Activated T-helper 1 cell treated with anti-CD3 and anti-CD28 coated beads, Interleukin-2, amount 50 U/mL, for 16 hours (primary cell): ENCODE measurements around the gene RNASE13.
"Not testable (repeated sequence)": the region's sequence is repeated elsewhere in the genome, so short reads cannot be mapped to it uniquely, and the experiment has no call there.

ENCODE experiments used
- DNase-seq, 2 donors: peaks; one replicate each; pipeline ENCODE4 v3.0.0-alpha.2; 2020; ENCODE audit warnings: low read depth in 1 of 2, low spot score in 1 of 2

RNASE13 gene

DNA sequence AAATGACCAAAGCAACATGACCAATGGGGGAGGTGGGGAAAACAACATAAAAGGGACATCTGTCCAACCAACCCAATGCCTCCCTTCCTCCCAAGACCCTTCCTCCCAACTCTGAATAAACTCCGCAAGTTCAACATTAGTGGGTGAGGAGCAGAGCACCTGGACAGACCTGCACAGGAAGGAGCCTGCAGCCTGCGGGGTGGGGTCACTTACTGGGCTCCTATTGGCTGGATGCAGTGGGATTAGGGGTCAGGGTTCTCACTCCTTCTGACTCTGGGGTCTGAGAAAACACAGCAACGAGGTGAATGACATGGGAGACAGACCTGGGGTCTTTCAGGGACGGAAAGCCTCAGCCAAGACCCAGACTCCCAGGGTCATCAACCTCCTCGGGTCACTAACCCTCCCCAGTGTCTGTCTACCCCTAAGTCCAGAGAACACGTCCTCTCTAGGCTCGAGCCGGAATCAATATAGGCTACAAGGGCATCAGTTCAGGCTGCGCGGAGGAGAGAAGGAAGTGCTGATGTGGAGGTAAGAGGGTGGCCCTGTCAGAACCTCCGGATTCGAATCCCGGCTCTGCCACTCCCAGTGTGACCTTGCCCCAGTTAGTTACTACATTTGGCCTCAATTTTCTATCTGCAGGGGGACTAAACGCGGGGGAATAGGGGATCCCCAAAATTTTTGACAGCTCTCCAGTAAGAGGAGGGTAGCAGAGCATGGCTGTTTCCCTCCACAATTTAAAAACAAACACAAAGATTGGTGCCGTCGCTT lies 10.6 kb downstream of the RNASE13 start:
- DNase-seq = no peak

DNA sequence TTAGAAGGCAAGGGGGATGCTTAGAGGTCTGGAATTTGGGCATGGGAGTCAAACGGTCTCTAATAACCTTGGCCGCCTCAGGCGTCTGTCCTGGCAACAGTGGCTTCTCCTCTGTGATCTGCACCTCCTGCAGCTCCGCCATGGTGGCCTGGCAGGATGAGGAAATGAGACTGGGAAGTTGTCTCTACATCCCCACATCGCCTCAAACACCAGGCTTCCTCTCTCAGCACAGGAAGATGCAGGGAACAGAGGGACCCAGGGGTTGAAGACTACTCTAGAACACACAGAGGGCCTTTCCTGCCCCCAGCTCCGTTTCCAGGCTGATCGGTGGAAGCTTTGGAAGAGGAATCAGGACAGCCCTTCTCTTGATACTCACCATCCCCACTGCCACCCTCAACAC lies 11.4 kb downstream of the RNASE13 start:
- DNase-seq = no peak

DNA sequence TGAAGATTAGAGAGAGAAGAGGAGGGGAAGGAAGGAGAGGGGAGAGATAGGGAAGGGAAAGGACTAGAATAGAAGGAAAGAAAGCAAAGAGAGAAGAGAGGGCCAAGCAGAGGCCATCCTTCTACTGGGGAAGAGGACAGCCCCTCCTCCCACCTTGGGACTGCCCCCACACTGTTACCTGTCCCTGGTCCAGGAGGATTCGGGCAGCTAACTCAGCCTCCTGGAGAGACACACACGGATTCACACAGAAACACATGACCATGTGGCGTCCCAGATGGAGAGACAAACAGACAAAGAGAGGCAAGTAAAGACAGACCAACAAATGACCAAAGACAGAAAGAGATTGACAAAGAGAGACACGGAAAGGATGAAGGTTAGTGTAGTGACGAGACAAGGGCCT lies 11.9 kb downstream of the RNASE13 start:
- no peak for DNase-seq

DNA sequence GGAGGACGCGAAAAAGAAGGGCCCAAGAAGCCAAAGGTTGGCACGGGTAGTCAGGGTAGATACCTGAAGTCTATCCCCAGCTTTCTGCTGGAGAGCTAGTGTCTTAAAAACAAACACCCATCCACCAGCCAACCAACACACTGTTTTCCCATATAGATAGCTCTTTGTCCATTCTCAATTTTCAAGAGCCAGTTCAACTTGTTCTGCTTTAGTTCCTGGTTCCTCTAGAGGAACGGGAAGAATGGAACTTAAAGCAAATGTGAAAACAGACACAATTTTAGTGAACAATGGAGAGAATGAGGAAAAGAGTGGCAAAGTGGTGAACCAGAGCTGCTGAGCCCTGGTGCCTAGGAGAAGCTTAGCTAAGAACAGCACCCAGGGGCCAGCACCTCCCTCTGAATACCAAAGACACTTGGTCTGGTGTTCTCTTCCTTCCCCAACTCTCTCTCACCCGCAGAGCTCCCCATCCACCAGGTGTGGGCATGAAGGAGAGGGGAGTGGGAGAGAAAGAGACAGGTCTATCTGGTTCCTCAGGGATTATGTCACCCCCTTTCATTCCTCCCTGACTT lies 13.5 kb downstream of the RNASE13 start:
- no peak for DNase-seq

GRCh38 chr14:21019366-21019765 lies 15.2 kb downstream of the RNASE13 start:
- DNase-seq = no peak

DNA sequence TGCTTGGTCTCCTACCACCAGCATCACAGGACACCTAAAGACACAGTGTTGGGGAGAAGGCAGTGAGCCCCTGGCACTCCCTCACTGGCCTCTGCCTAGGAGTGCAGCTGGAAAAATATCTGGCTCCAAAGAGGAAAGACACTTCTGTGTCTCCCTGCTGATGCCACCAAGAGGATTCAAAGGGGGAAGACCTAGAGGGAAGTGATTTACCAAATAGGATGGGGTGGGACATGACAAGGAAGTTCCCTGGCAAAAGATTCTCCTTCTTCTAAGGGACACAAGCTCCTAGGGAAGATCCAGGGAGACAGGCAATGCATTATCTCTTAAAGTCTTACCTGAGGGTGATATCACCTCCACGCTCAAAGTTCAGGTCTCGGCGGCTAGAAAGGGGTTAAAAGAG lies 15.8 kb downstream of the RNASE13 start:
- no peak for DNase-seq

GRCh38 chr14:21018286-21018685 lies 16.3 kb downstream of the RNASE13 start:
- DNase-seq = no peak

GRCh38 chr14:21017528-21018245 lies 16.9 kb downstream of the RNASE13 start:
- DNase-seq = no peak

DNA sequence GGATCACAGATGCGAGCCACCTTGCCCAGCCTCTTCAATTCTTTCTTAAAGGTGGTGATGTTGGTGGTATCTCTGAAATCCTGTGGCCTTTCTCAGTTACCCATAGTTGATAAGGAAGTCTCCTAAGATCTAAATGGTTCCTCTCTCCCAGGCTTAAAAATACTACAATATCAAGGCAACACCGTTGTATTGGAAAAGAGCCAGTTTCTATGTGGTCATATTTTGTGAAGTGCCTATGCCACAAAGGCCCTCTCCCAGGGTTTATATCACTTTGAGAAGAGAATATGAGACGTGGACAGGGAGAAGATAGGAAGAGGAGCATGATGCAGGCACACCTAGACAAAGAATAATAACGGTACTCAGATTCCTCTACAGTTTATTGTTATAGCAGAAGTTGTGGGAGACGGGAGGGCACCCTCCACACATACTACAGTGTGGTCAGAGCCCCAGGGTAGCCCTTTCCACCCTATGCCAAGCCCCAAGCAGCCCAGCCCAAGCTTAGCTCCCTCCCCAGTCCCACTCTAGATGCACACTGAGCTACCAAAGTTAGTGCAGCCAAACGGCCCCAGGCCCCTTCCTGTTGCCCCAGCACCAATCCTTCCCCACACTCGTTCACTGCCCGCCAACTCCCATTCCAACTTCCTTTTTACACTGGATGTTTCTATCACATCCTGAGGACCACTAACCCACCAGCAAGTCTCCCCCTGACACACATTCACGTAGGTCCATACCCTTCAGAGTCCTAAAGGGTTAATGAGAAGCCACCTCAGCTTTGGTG lies 18.0 kb downstream of the RNASE13 start:
- DNase-seq = no peak

GRCh38 chr14:21015312-21015711 lies 19.3 kb downstream of the RNASE13 start:
- no peak for DNase-seq

GRCh38 chr14:21014761-21015190 lies 19.8 kb downstream of the RNASE13 start:
- peak; percentile 64 to 69 for DNase-seq

- DNase-seq = no peak
These were observed 23.5 kb downstream of the RNASE13 start for GRCh38 chr14:21011136-21011535.

- DNase-seq = not testable (repeated sequence)
These were observed 24.9 kb downstream of the RNASE13 start for GRCh38 chr14:21009721-21010120.

- DNase-seq = no peak
These were observed 30.7 kb downstream of the RNASE13 start for GRCh38 chr14:21003788-21004346.

DNA sequence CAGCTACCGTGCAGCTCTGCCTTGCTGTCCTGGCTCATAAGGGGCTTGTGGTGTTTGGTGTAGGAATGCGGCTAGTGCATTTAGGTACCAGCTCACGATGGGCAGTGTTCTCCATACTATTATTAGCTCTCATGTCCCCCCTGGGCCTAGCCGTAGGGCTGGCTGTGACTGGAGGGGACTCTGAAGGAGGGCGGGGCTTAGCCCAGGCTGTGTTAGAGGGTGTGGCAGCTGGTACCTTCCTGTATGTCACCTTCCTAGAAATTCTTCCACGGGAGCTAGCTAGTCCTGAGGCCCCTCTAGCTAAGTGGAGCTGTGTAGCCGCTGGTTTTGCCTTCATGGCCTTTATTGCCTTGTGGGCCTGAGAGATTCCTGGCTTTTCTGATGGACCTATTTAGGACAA lies 33.4 kb downstream of the RNASE13 start:
- DNase-seq = no peak

GRCh38 chr14:20999591-20999990 lies 35.0 kb downstream of the RNASE13 start:
- no peak for DNase-seq

GRCh38 chr14:20998674-20999366 lies 35.8 kb downstream of the RNASE13 start, which contains the start of gene SLC39A2:
TSS of gene SLC39A2 (plus strand) at chr14:20999293. CDS start at chr14:20999447, 154 bp downstream.
- no peak for DNase-seq

- no peak for DNase-seq
These were observed 36.5 kb downstream of the RNASE13 start for GRCh38 chr14:20998139-20998538.

GRCh38 chr14:20997564-20997963 lies 37.0 kb downstream of the RNASE13 start:
- DNase-seq = no peak

- no peak for DNase-seq
These were observed 37.5 kb downstream of the RNASE13 start for GRCh38 chr14:20997115-20997514.
